Left forelimb (tissue), 1 donor: ENCODE results near the gene JARID2.

Source experiments
- DNase-seq: peaks from one replicate; pipeline ENCODE4 v3.0.0-alpha.2; 2018; ENCODE audit warnings: low spot score

Gene JARID2

GRCh38 chr6:15441981-15442380, 196.1 kb downstream of the JARID2 start:
- no peak for DNase-seq

- no peak for DNase-seq
These were observed 196.6 kb downstream of the JARID2 start for GRCh38 chr6:15442467-15442866.

- no peak for DNase-seq
These were observed 197.4 kb downstream of the JARID2 start for GRCh38 chr6:15443119-15443830.

- no peak for DNase-seq
These were observed 198.3 kb downstream of the JARID2 start for GRCh38 chr6:15444081-15444731.

- no peak for DNase-seq
These were observed 199.0 kb downstream of the JARID2 start for GRCh38 chr6:15444881-15445280.

GRCh38 chr6:15447546-15448267, 201.8 kb downstream of the JARID2 start:
- no peak for DNase-seq

- no peak for DNase-seq
These were observed 203.1 kb downstream of the JARID2 start for GRCh38 chr6:15449011-15449410.

GRCh38 chr6:15451738-15452137, 205.9 kb downstream of the JARID2 start:
- DNase-seq: no peak

- DNase-seq: no peak
These were observed 206.5 kb downstream of the JARID2 start for GRCh38 chr6:15452182-15452941.

GRCh38 chr6:15453186-15453585, 207.3 kb downstream of the JARID2 start:
- no peak for DNase-seq

- DNase-seq: no peak
These were observed 207.8 kb downstream of the JARID2 start for GRCh38 chr6:15453622-15454021.

GRCh38 chr6:15456422-15456821, 210.6 kb downstream of the JARID2 start:
- DNase-seq: no peak

- no peak for DNase-seq
These were observed 211.3 kb downstream of the JARID2 start for GRCh38 chr6:15457121-15457650.

- DNase-seq: no peak
These were observed 212.2 kb downstream of the JARID2 start for GRCh38 chr6:15458021-15458459.

GRCh38 chr6:15460110-15460727, 214.3 kb downstream of the JARID2 start:
- no peak for DNase-seq

- DNase-seq: no peak
These were observed 215.5 kb downstream of the JARID2 start for GRCh38 chr6:15461127-15461944.

- no peak for DNase-seq
These were observed 216.4 kb downstream of the JARID2 start for GRCh38 chr6:15462256-15462655.

- DNase-seq: no peak
These were observed 217.1 kb downstream of the JARID2 start for GRCh38 chr6:15462717-15463525.

- no peak for DNase-seq
These were observed 218.4 kb downstream of the JARID2 start for GRCh38 chr6:15464211-15464725.

- no peak for DNase-seq
These were observed 219.3 kb downstream of the JARID2 start for GRCh38 chr6:15465212-15465611.
